Calu3 (cell line): ENCODE results near the gene DPP9. TPM values are rescaled to one million over a fixed set of nuclear protein-coding genes. Genes with fewer than 3 reads are reported as not detected.
A peak's percentile ranks its signal among the peaks of the same experiment; 100 is the strongest.

ENCODE experiments used
- BruUV-seq: library from RNA; stranded (reverse); fragments of 400-500 nt; replicated peaks from 2 replicates; lab custom pipeline; 2021; lab: Mats Ljungman, UMichigan
- CTCF ChIA-PET: fragments of 300-600 bp; sonication (Branson Sonifier 250); formaldehyde crosslinking; loops from one replicate; lab custom pipeline; 2022; ENCODE audit warnings: antibody characterized with exemption; lab: Charles Lee
- DNase-seq: peaks from one replicate; pipeline ENCODE4 v3.0.0; 2022
- H3K27ac Mint-ChIP-seq: one replicate; pipeline ENCODE4 v1.8.0; 2022; ENCODE audit warnings: mixed read lengths; ENCODE audit not compliant: unreplicated experiment
- H3K27me3 Mint-ChIP-seq: one replicate; pipeline ENCODE4 v1.8.0; 2022; ENCODE audit warnings: mixed read lengths; ENCODE audit not compliant: unreplicated experiment
- H3K36me3 Mint-ChIP-seq: one replicate; pipeline ENCODE4 v1.8.0; 2022; ENCODE audit warnings: mild to moderate bottlenecking, moderate library complexity, mixed read lengths; ENCODE audit not compliant: insufficient read depth, unreplicated experiment
- H3K4me1 Mint-ChIP-seq: one replicate; pipeline ENCODE4 v1.8.0; 2022; ENCODE audit warnings: mild to moderate bottlenecking, low read depth, mixed read lengths; ENCODE audit not compliant: unreplicated experiment
- H3K4me3 Mint-ChIP-seq: one replicate; pipeline ENCODE4 v1.8.0; 2022; ENCODE audit warnings: mild to moderate bottlenecking, low read depth, moderate library complexity, mixed read lengths; ENCODE audit not compliant: unreplicated experiment
- H3K9me3 Mint-ChIP-seq: one replicate; pipeline ENCODE4 v1.8.0; 2022; ENCODE audit warnings: low read depth, mixed read lengths; ENCODE audit not compliant: unreplicated experiment
- CTCF ChIP-seq: fragments of 200-600 bp; IDR thresholded peaks from one replicate; pipeline ENCODE4 v1.8.0; 2022; ENCODE audit warnings: antibody characterized with exemption; ENCODE audit not compliant: unreplicated experiment
- intact Hi-C: fragments of 100-400 bp; cut with micrococcal nuclease; formaldehyde crosslinking; loops from one replicate; pipeline ENCODE4 v1.10.0; 2022; ENCODE audit not compliant: unreplicated experiment
- total RNA-seq: library from RNA; stranded (reverse); gene quantifications from 2 replicates; pipeline ENCODE4 v1.2.3, GENCODE V29; 2022

Gene DPP9
- total RNA-seq, 1 experiment from 2014 or later = 59.2 TPM

GRCh38 chr19:4678881-4679790 is 44.5 kb downstream of the DPP9 start:
- no peak overlapping the region for H3K27ac Mint-ChIP-seq
- H3K36me3 Mint-ChIP-seq = peaks cover 34% of the 10 kb centered on the region
- DNase-seq = no peak
- no peaks in the 10 kb centered on the region for H3K27me3 Mint-ChIP-seq
- intact Hi-C loops = no loop called here
- TF ChIP-seq CTCF = no peak
- CTCF ChIA-PET = interaction anchor here (0.6 kb wide), 1 partner anchor 10 kb away, joined by 3 read pairs; no protein-coding TSS in a partner anchor
- H3K4me1 Mint-ChIP-seq = no peaks in the 10 kb centered on the region
- no peak overlapping the region for H3K4me3 Mint-ChIP-seq
- H3K9me3 Mint-ChIP-seq = no peaks in the 10 kb centered on the region
- no TSS peak for BruUV-seq

GRCh38 chr19:4676955-4677731 is 46.5 kb downstream of the DPP9 start:
- CTCF ChIA-PET = no interaction called here
- H3K4me3 Mint-ChIP-seq = no peak overlapping the region
- DNase-seq = peak; percentile 41
- BruUV-seq = no TSS peak
- TF ChIP-seq CTCF = peak; percentile 17
- peaks cover 26% of the 10 kb centered on the region for H3K36me3 Mint-ChIP-seq
- H3K27me3 Mint-ChIP-seq = no peaks in the 10 kb centered on the region
- H3K4me1 Mint-ChIP-seq = no peaks in the 10 kb centered on the region
- no peaks in the 10 kb centered on the region for H3K9me3 Mint-ChIP-seq
- no peak overlapping the region for H3K27ac Mint-ChIP-seq
- intact Hi-C loops = no loop called here

GRCh38 chr19:4675346-4675745 is 48.3 kb downstream of the DPP9 start:
- H3K4me3 Mint-ChIP-seq = no peak overlapping the region
- peaks cover 17% of the 10 kb centered on the region for H3K36me3 Mint-ChIP-seq
- TF ChIP-seq CTCF = no peak
- intact Hi-C loops = no loop called here
- no peaks in the 10 kb centered on the region for H3K4me1 Mint-ChIP-seq
- no peaks in the 10 kb centered on the region for H3K27me3 Mint-ChIP-seq
- CTCF ChIA-PET = no interaction called here
- H3K9me3 Mint-ChIP-seq = no peaks in the 10 kb centered on the region
- H3K27ac Mint-ChIP-seq = no peak overlapping the region
- no peak for DNase-seq
- BruUV-seq = TSS peak; percentile 92

- Mint-ChIP-seq H3K36me3 (peaks cover 21% of the 10 kb centered on the region), H3K4me1 (no peaks in the 10 kb centered on the region), H3K4me3 (no peak overlapping the region), H3K27me3 (no peaks in the 10 kb centered on the region), H3K27ac (no peak overlapping the region), H3K9me3 (no peaks in the 10 kb centered on the region)
- CTCF ChIA-PET = no interaction called here
- no peak for TF ChIP-seq CTCF
- no TSS peak for BruUV-seq
- intact Hi-C loops = no loop called here
- DNase-seq = no peak
Observed at GRCh38 chr19:4673726-4674125, 49.9 kb downstream of the DPP9 start.
